HG02943 (cell line): ENCODE results near the gene AP1S3.
"Not testable (repeated sequence)": the region's sequence is repeated elsewhere in the genome, so short reads cannot be mapped to it uniquely, and the experiment has no call there.

Experiments
- ATAC-seq: cut with Tn5 transposase; IDR thresholded peaks from one replicate; pipeline ENCODE4 v1.9.1; 2021; ENCODE audit warnings: mild to moderate bottlenecking, low read depth, moderate library complexity; ENCODE audit not compliant: unreplicated experiment

AP1S3 gene

GRCh38 chr2:223837287-223838061 is at the start of gene AP1S3:
Gene AP1S3 (minus strand): TSS chr2:223837582. CDS start chr2:223837450, 132 bp downstream.
- ATAC-seq, result peak; percentile 68

- no peak for ATAC-seq
Measured at GRCh38 chr2:223887127-223887526, 49.7 kb upstream of the AP1S3 start.

GRCh38 chr2:223886726-223887125 is 49.3 kb upstream of the AP1S3 start:
- no peak for ATAC-seq

GRCh38 chr2:223884399-223884798 is 47.0 kb upstream of the AP1S3 start:
- ATAC-seq, result no peak

- no peak for ATAC-seq
Measured at GRCh38 chr2:223882715-223883114, 45.3 kb upstream of the AP1S3 start.

GRCh38 chr2:223880796-223881195 is 43.4 kb upstream of the AP1S3 start:
- ATAC-seq, result no peak

GRCh38 chr2:223877721-223878410 is 40.5 kb upstream of the AP1S3 start:
- ATAC-seq, result peak; percentile 57

GRCh38 chr2:223873672-223874071 is 36.3 kb upstream of the AP1S3 start:
- ATAC-seq, result no peak

- ATAC-seq, result not testable (repeated sequence)
Measured at GRCh38 chr2:223872772-223873171, 35.4 kb upstream of the AP1S3 start.

- ATAC-seq, result not testable (repeated sequence)
Measured at GRCh38 chr2:223871661-223872060, 34.3 kb upstream of the AP1S3 start.

GRCh38 chr2:223870840-223871611 is 33.6 kb upstream of the AP1S3 start:
- ATAC-seq, result no peak

GRCh38 chr2:223868005-223868404 is 30.6 kb upstream of the AP1S3 start:
- peak; percentile 91 for ATAC-seq

- ATAC-seq, result no peak
Measured at GRCh38 chr2:223865907-223866508, 28.6 kb upstream of the AP1S3 start.

GRCh38 chr2:223865124-223865523 is 27.7 kb upstream of the AP1S3 start:
- ATAC-seq, result no peak

GRCh38 chr2:223863491-223863890 is 26.1 kb upstream of the AP1S3 start:
- ATAC-seq, result no peak

- no peak for ATAC-seq
Measured at GRCh38 chr2:223860809-223861738, 23.7 kb upstream of the AP1S3 start.

- ATAC-seq, result no peak
Measured at GRCh38 chr2:223859070-223859469, 21.7 kb upstream of the AP1S3 start.

- no peak for ATAC-seq
Measured at GRCh38 chr2:223856584-223856983, 19.2 kb upstream of the AP1S3 start.

- no peak for ATAC-seq
Measured at GRCh38 chr2:223856021-223856420, 18.6 kb upstream of the AP1S3 start.

- ATAC-seq, result no peak
Measured at GRCh38 chr2:223855426-223855825, 18.0 kb upstream of the AP1S3 start.
